HepG2 (cell line): ENCODE results near the gene NEAT1. TPM values are rescaled to one million over a fixed set of nuclear protein-coding genes. Genes with fewer than 3 reads are reported as not detected.

Experiments used
- ASH2L ChIP-seq: fragments of 300-600, 200-600 bp; sonication (generic); IDR thresholded peaks from 2 replicates; pipeline ENCODE4 v1.7.0; 2017; ENCODE audit warnings: low read depth, mild to moderate bottlenecking, moderate library complexity, mixed read lengths, low read length; ENCODE audit not compliant: insufficient read length
- BORCS8-MEF2B ChIP-seq: sonication (generic); formaldehyde crosslinking; IDR thresholded peaks from 2 replicates; pipeline ENCODE4 v1.8.0; 2022; ENCODE audit warnings: mild to moderate bottlenecking, missing genetic modification reagents
- ETV5 ChIP-seq: IDR thresholded peaks from 2 replicates; pipeline ENCODE4 v1.6.1; 2018; ENCODE audit warnings: missing biosample characterization, missing genetic modification reagents, inconsistent platforms, borderline replicate concordance
- MAFG ChIP-seq: sonication (generic); formaldehyde crosslinking; IDR thresholded peaks from 2 replicates; pipeline ENCODE4 v1.5.1; 2020; ENCODE audit warnings: mild to moderate bottlenecking, missing genetic modification reagents
- MXD3 ChIP-seq: IDR thresholded peaks from 2 replicates; pipeline ENCODE4 v1.6.1; 2016; ENCODE audit warnings: mild to moderate bottlenecking, missing biosample characterization, missing genetic modification reagents
- MXD4 ChIP-seq: IDR thresholded peaks from 2 replicates; pipeline ENCODE4 v1.6.1; 2016; ENCODE audit warnings: mild to moderate bottlenecking, missing biosample characterization, missing genetic modification reagents
- NR2C2 ChIP-seq: sonication (generic); formaldehyde crosslinking; IDR thresholded peaks from 2 replicates; pipeline ENCODE4 v1.4.0; 2020; ENCODE audit warnings: missing genetic modification reagents, mild to moderate bottlenecking, moderate library complexity, borderline replicate concordance
- ZBTB37 ChIP-seq: sonication (generic); formaldehyde crosslinking; IDR thresholded peaks from 2 replicates; pipeline ENCODE4 v1.4.0; 2020; ENCODE audit warnings: mild to moderate bottlenecking, missing genetic modification reagents
- ZMYM3 ChIP-seq: sonication (generic); formaldehyde crosslinking; IDR thresholded peaks from 2 replicates; pipeline ENCODE4 v1.5.1; 2020; ENCODE audit warnings: mild to moderate bottlenecking, missing genetic modification reagents
- ZNF546 ChIP-seq: sonication (generic); formaldehyde crosslinking; conservative IDR thresholded peaks from 2 replicates; pipeline ENCODE4 v1.8.1; 2023; ENCODE audit warnings: mild to moderate bottlenecking, missing genetic modification reagents
- ZNF776 ChIP-seq: sonication (generic); formaldehyde crosslinking; IDR thresholded peaks from 2 replicates; pipeline ENCODE4 v1.4.0; 2020; ENCODE audit warnings: mild to moderate bottlenecking, missing genetic modification reagents
- ZSCAN30 ChIP-seq: sonication (generic); formaldehyde crosslinking; IDR thresholded peaks from 2 replicates; pipeline ENCODE4 v1.5.0; 2020; ENCODE audit warnings: mild to moderate bottlenecking, missing genetic modification reagents
- polyA plus RNA-seq, 8 experiments: library from polyadenylated mRNA; depleted of rRNA in 3 of 8; stranded (reverse) in 7 of 8; unstranded in 1 of 8; fragments of >200 nt; fragmentation: Illumina TruSeq in 4 of 8; extraction: Trizol in 4 of 8; gene quantifications; 2 replicates each; pipeline versions ENCODE4 v1.2.1 to v1.2.3, GENCODE V29; 2011 to 2016; ENCODE audit warnings: low read depth in 4 of 8, missing spikeins in 1 of 8, mixed read lengths in 1 of 8; ENCODE audit not compliant: insufficient read depth in 1 of 8
- total RNA-seq, 5 experiments: library from RNA; depleted of rRNA; stranded (reverse); fragments of >200 nt; fragmentation: Illumina TruSeq; extraction: Trizol; gene quantifications; 2 replicates each; pipeline ENCODE4 v1.2.3, GENCODE V29; 2016; ENCODE audit warnings: low read depth in 1 of 5
- TF ChIP-seq, protein P1 (sequence below): sonication (generic); formaldehyde crosslinking; IDR thresholded peaks from 2 replicates; pipeline ENCODE4 v1.4.0; 2020; ENCODE audit warnings: missing genetic modification reagents
- TF ChIP-seq, protein P2 (sequence below): IDR thresholded peaks from 2 replicates; pipeline ENCODE4 v1.6.1; 2016; ENCODE audit warnings: low read depth, missing genetic modification reagents, missing compliant biosample characterization

The NEAT1 gene
- total and polyA plus RNA-seq, 2 of the 13 experiments (the other 11 are each of a cell fraction or from before 2014, with no cell fraction given), result 20.5 to 41.2 TPM

GRCh38 chr11:65479184-65480145, 56.9 kb downstream of the NEAT1 start (continued):
- no peak for TF ChIP-seq MXD3 (CRISPR knock-in tag)
- no peak for TF ChIP-seq ZBTB37 (CRISPR knock-in tag)
- TF ChIP-seq, protein P1, sequence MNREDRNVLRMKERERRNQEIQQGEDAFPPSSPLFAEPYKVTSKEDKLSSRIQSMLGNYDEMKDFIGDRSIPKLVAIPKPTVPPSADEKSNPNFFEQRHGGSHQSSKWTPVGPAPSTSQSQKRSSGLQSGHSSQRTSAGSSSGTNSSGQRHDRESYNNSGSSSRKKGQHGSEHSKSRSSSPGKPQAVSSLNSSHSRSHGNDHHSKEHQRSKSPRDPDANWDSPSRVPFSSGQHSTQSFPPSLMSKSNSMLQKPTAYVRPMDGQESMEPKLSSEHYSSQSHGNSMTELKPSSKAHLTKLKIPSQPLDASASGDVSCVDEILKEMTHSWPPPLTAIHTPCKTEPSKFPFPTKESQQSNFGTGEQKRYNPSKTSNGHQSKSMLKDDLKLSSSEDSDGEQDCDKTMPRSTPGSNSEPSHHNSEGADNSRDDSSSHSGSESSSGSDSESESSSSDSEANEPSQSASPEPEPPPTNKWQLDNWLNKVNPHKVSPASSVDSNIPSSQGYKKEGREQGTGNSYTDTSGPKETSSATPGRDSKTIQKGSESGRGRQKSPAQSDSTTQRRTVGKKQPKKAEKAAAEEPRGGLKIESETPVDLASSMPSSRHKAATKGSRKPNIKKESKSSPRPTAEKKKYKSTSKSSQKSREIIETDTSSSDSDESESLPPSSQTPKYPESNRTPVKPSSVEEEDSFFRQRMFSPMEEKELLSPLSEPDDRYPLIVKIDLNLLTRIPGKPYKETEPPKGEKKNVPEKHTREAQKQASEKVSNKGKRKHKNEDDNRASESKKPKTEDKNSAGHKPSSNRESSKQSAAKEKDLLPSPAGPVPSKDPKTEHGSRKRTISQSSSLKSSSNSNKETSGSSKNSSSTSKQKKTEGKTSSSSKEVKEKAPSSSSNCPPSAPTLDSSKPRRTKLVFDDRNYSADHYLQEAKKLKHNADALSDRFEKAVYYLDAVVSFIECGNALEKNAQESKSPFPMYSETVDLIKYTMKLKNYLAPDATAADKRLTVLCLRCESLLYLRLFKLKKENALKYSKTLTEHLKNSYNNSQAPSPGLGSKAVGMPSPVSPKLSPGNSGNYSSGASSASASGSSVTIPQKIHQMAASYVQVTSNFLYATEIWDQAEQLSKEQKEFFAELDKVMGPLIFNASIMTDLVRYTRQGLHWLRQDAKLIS (CRISPR knock-in tag), result no peak
- no peak for TF ChIP-seq MAFG
- TF ChIP-seq, protein P2, sequence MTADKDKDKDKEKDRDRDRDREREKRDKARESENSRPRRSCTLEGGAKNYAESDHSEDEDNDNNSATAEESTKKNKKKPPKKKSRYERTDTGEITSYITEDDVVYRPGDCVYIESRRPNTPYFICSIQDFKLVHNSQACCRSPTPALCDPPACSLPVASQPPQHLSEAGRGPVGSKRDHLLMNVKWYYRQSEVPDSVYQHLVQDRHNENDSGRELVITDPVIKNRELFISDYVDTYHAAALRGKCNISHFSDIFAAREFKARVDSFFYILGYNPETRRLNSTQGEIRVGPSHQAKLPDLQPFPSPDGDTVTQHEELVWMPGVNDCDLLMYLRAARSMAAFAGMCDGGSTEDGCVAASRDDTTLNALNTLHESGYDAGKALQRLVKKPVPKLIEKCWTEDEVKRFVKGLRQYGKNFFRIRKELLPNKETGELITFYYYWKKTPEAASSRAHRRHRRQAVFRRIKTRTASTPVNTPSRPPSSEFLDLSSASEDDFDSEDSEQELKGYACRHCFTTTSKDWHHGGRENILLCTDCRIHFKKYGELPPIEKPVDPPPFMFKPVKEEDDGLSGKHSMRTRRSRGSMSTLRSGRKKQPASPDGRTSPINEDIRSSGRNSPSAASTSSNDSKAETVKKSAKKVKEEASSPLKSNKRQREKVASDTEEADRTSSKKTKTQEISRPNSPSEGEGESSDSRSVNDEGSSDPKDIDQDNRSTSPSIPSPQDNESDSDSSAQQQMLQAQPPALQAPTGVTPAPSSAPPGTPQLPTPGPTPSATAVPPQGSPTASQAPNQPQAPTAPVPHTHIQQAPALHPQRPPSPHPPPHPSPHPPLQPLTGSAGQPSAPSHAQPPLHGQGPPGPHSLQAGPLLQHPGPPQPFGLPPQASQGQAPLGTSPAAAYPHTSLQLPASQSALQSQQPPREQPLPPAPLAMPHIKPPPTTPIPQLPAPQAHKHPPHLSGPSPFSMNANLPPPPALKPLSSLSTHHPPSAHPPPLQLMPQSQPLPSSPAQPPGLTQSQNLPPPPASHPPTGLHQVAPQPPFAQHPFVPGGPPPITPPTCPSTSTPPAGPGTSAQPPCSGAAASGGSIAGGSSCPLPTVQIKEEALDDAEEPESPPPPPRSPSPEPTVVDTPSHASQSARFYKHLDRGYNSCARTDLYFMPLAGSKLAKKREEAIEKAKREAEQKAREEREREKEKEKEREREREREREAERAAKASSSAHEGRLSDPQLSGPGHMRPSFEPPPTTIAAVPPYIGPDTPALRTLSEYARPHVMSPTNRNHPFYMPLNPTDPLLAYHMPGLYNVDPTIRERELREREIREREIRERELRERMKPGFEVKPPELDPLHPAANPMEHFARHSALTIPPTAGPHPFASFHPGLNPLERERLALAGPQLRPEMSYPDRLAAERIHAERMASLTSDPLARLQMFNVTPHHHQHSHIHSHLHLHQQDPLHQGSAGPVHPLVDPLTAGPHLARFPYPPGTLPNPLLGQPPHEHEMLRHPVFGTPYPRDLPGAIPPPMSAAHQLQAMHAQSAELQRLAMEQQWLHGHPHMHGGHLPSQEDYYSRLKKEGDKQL (CRISPR knock-in tag), result no peak
- peak; percentile 7; the same call in 1 of the 2 replicates for TF ChIP-seq ZMYM3
- TF ChIP-seq ETV5, result no peak
- no peak for TF ChIP-seq BORCS8-MEF2B
- TF ChIP-seq ZNF546, result no peak
- TF ChIP-seq ASH2L, result no peak
- peak; percentile 37; the same call in 1 of the 2 replicates for TF ChIP-seq MXD4 (CRISPR knock-in tag)
- no peak for TF ChIP-seq ZNF776 (CRISPR knock-in tag)
- no peak for TF ChIP-seq ZSCAN30
- TF ChIP-seq NR2C2 (CRISPR knock-in tag), result no peak
